ENCODE results near the gene NUDT16L1.

Gene NUDT16L1

DNA sequence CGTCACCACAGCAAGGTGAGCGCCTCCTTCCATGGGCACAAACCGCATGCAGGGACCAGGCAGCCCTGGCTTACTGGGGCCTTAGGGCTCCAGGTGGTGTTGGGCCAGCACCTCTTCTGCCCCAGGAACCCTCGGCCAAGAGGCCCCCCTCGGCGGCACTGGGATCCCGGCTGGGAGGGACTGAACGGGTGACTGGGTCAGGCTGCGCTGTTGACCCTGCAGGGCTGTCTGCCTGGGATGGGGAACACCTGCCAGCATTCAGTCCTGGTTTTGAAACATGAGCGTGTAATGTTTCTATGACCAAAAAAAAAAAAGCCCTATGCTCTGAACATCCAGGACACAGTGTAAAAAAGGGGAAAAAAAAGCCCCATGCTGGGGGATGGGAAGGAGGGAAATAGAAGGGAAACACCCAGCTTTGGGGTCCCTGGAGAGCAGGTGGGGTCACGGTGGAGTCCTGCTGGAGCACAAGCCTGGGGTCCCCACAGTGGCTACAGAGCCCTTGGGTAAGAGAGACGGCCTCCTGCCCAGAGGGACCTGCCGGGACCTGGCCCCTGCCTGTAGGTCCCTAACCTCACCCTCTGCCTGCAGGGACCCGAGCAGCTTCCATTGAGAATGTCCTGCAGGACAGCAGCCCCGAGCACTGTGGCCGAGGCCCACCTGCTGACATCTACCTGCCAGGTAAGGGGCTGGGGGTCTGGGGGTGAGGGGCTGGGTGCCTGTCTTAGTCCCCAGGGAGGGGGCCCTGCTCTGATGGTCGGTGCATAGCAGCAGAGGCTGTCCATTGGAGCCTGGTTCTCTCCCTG is 9.9 kb upstream of the NUDT16L1 start:
- Histone ChIP-seq H3K4me3 (ENCODE audit: control insufficient read depth in 1 of 7, extremely low read depth in 1 of 7, insufficient read depth in 4 of 7, low read depth in 2 of 7, low read length in 6 of 7) (no peak overlapping the region), H3K9me3 (ENCODE audit: control extremely low read depth in 1 of 5, control insufficient read depth in 4 of 5, insufficient read depth in 2 of 5, low read depth in 1 of 5, low read length in 4 of 5) (no peaks in the 10 kb centered on the region), H3K27me3 (replicated peaks in 2 of 5; ENCODE audit: control insufficient read depth in 4 of 5, insufficient read depth in 5 of 5, low read length in 4 of 5) (no peaks in the 10 kb centered on the region), H3K36me3 (ENCODE audit: control insufficient read depth in 4 of 4, insufficient read depth in 4 of 4, low read length in 3 of 4) (peaks cover 5 to 96% (median 67%) of the 10 kb centered on the region in 4 experiments), H3K27ac (ENCODE audit: insufficient read depth in 1 of 2, low read depth in 1 of 2, low read length in 2 of 2, poor library complexity in 1 of 2, severe bottlenecking in 2 of 2) (no peak overlapping the region), H3K4me1 (ENCODE audit: control extremely low read depth in 1 of 4, control insufficient read depth in 4 of 4, insufficient read depth in 4 of 4, low read length in 3 of 4) (peaks cover 0 to 4% (median 0%) of the 10 kb centered on the region in 4 experiments)
- WGBS (ENCODE audit: insufficient coverage), result 96% methylated on average over 13 of the region's 17 CpGs
- CTCF ChIA-PET, result interaction anchor here (0.7 to 2.1 kb wide), 8 partner anchors 13 to 67 kb away, joined by 3 to 10 read pairs (median 4); no protein-coding TSS in a partner anchor
- DNase-seq, result no peak
- POLR2A ChIA-PET, result no interaction called here

DNA sequence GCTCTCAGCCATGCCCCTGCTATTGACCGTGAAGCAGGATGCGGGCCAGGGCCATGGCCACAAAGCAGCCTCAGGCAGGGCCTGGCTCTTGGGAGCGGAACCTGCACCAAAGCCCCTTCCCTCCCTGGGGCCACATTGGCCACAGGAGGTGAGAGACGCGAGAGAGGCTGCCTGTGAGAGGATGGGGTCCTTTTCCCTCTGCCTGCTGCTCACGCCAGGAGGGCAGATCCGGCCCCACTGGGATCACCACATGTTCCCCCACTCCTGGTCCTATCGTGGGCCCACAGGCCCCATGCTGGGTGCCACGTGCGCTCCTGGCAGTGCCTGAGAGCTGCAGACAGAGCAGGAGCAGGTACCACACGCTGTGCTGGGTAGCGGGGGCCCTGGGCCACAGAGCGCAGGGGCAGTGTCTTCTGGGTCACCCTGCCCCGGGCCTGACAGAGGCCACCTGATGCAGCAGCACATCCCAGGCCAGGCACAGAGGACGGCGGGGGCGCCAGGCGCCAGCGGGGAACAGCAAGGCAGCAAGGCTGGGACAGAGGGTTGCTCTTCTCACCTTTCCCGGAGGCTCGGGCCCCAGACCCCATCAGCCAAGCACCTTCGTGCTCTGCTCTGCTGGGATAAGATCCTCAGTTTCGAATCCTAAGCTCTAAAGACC is 9.2 kb upstream of the NUDT16L1 start:
- Histone ChIP-seq H3K4me3 (ENCODE audit: control insufficient read depth in 1 of 7, extremely low read depth in 1 of 7, insufficient read depth in 4 of 7, low read depth in 2 of 7, low read length in 6 of 7) (no peak overlapping the region), H3K9me3 (ENCODE audit: control extremely low read depth in 1 of 5, control insufficient read depth in 4 of 5, insufficient read depth in 2 of 5, low read depth in 1 of 5, low read length in 4 of 5) (no peaks in the 10 kb centered on the region), H3K27ac (ENCODE audit: insufficient read depth in 1 of 2, low read depth in 1 of 2, low read length in 2 of 2, poor library complexity in 1 of 2, severe bottlenecking in 2 of 2) (no peak overlapping the region), H3K36me3 (ENCODE audit: control insufficient read depth in 4 of 4, insufficient read depth in 4 of 4, low read length in 3 of 4) (peaks cover 5 to 96% (median 69%) of the 10 kb centered on the region in 4 experiments), H3K4me1 (ENCODE audit: control extremely low read depth in 1 of 4, control insufficient read depth in 4 of 4, insufficient read depth in 4 of 4, low read length in 3 of 4) (peaks cover 0 to 4% (median 0%) of the 10 kb centered on the region in 4 experiments), H3K27me3 (replicated peaks in 2 of 5; ENCODE audit: control insufficient read depth in 4 of 5, insufficient read depth in 5 of 5, low read length in 4 of 5) (no peaks in the 10 kb centered on the region)
- WGBS (ENCODE audit: insufficient coverage), result over 99% methylated on average over 16 of the region's 23 CpGs
- ChIA-PET CTCF (no interaction called here), POLR2A (no interaction called here)
- DNase-seq, result no peak

DNA sequence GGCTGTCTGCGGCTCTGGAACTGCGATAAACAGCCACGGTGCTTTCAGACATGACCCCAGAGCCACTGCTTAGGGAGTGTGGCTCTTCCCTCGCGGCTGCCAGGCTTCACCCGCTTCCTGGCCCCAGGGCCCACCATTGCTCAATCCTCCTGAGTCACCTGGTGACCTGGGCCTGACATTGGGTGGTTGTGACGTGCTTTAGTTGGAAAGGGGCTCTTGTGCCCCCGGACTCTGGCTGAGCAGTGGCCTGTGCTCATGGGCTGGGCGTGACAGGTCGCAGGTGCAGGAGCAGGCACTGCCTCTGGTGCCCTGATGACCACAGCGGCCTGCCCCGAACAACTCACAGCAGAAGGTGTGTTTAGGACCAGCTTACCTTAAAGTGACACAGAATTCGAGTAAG is 8.6 kb upstream of the NUDT16L1 start:
- no peaks in the 10 kb centered on the region for H3K9me3 ChIP-seq (ENCODE audit: control extremely low read depth in 1 of 5, control insufficient read depth in 4 of 5, insufficient read depth in 2 of 5, low read depth in 1 of 5, low read length in 4 of 5)
- ChIA-PET CTCF (no interaction called here), POLR2A (no interaction called here)
- H3K4me1 ChIP-seq (ENCODE audit: control extremely low read depth in 1 of 4, control insufficient read depth in 4 of 4, insufficient read depth in 4 of 4, low read length in 3 of 4), result peaks cover 0 to 4% (median 0%) of the 10 kb centered on the region in 4 experiments
- no peak overlapping the region for H3K4me3 ChIP-seq (ENCODE audit: control insufficient read depth in 1 of 7, extremely low read depth in 1 of 7, insufficient read depth in 4 of 7, low read depth in 2 of 7, low read length in 6 of 7)
- H3K27me3 ChIP-seq (replicated peaks in 2 of 5; ENCODE audit: control insufficient read depth in 4 of 5, insufficient read depth in 5 of 5, low read length in 4 of 5), result no peaks in the 10 kb centered on the region
- no peak overlapping the region for H3K27ac ChIP-seq (ENCODE audit: insufficient read depth in 1 of 2, low read depth in 1 of 2, low read length in 2 of 2, poor library complexity in 1 of 2, severe bottlenecking in 2 of 2)
- 95% methylated on average over 13 of the region's 13 CpGs for WGBS (ENCODE audit: insufficient coverage)
- no peak for DNase-seq
- H3K36me3 ChIP-seq (ENCODE audit: control insufficient read depth in 4 of 4, insufficient read depth in 4 of 4, low read length in 3 of 4), result peaks cover 5 to 96% (median 70%) of the 10 kb centered on the region in 4 experiments

- H3K36me3 ChIP-seq (ENCODE audit: control insufficient read depth in 4 of 4, insufficient read depth in 4 of 4, low read length in 3 of 4), result peaks cover 5 to 94% (median 67%) of the 10 kb centered on the region in 4 experiments
- H3K4me1 ChIP-seq (ENCODE audit: control extremely low read depth in 1 of 4, control insufficient read depth in 4 of 4, insufficient read depth in 4 of 4, low read length in 3 of 4), result peaks cover 0 to 4% (median 2%) of the 10 kb centered on the region in 4 experiments
- H3K27ac ChIP-seq (ENCODE audit: insufficient read depth in 1 of 2, low read depth in 1 of 2, low read length in 2 of 2, poor library complexity in 1 of 2, severe bottlenecking in 2 of 2), result no peak overlapping the region
- H3K4me3 ChIP-seq (ENCODE audit: control insufficient read depth in 1 of 7, extremely low read depth in 1 of 7, insufficient read depth in 4 of 7, low read depth in 2 of 7, low read length in 6 of 7), result no peak overlapping the region
- ChIA-PET POLR2A (no interaction called here), CTCF (interaction anchor here (1.2 kb wide), 1 partner anchor 62 kb away, joined by 3 read pairs; no protein-coding TSS in a partner anchor)
- no peak for DNase-seq
- H3K27me3 ChIP-seq (replicated peaks in 2 of 5; ENCODE audit: control insufficient read depth in 4 of 5, insufficient read depth in 5 of 5, low read length in 4 of 5), result no peaks in the 10 kb centered on the region
- H3K9me3 ChIP-seq (ENCODE audit: control extremely low read depth in 1 of 5, control insufficient read depth in 4 of 5, insufficient read depth in 2 of 5, low read depth in 1 of 5, low read length in 4 of 5), result no peaks in the 10 kb centered on the region
- WGBS (ENCODE audit: insufficient coverage), result 95% methylated on average over 11 of the region's 13 CpGs
Observed at GRCh38 chr16:4685292-4685691, 8.1 kb upstream of the NUDT16L1 start.

DNA sequence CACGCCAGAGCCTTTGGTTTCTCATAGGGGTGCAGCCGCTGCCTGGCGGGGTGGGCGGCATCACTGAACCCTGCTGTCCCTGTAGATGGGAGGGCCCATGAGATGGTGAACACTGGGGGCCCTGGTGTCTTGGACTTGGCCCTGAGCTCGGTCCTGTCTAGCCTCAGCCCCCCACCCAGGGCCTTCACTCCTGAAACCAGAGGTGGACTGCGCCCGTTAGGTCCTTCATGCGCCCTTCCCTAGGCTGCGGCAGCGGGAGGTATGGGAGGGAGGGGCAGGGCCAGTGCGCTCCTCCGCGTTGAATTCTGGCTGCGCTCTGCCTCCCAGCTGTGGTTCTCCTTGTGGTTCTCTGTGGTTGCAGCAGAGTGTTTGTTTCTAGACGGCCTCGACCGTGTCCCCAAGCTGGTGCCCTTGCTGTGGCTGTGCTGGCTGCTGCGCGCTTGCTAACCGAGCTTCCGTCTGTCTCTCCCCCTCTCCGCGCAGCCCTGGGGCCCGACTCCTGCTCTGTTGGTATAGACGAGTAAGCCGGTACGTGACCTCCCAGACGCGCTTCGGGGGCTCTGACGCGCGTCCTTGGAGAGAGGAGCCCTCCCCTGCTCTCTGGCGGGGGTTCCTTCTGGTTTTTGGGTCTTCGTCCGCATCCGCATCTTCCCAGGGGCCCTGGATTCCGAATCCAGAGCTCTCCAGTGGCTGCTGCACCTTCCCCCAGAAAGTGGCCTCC is 7.4 kb upstream of the NUDT16L1 start:
- no peaks in the 10 kb centered on the region for H3K9me3 ChIP-seq (ENCODE audit: control extremely low read depth in 1 of 5, control insufficient read depth in 4 of 5, insufficient read depth in 2 of 5, low read depth in 1 of 5, low read length in 4 of 5)
- no peaks in the 10 kb centered on the region for H3K27me3 ChIP-seq (replicated peaks in 2 of 5; ENCODE audit: control insufficient read depth in 4 of 5, insufficient read depth in 5 of 5, low read length in 4 of 5)
- 98% methylated on average over 28 of the region's 38 CpGs for WGBS (ENCODE audit: insufficient coverage)
- ChIA-PET POLR2A (interaction anchor here (0.9 kb wide), 1 partner anchor 179 kb away, joined by 3 read pairs; no protein-coding TSS in a partner anchor), CTCF (interaction anchor here (1.2 to 1.8 kb wide), 2 partner anchors 10 to 63 kb away, joined by 3 to 5 read pairs; no protein-coding TSS in a partner anchor)
- peaks cover 5 to 90% (median 64%) of the 10 kb centered on the region in 4 experiments for H3K36me3 ChIP-seq (ENCODE audit: control insufficient read depth in 4 of 4, insufficient read depth in 4 of 4, low read length in 3 of 4)
- no peak for DNase-seq
- H3K4me3 ChIP-seq (ENCODE audit: control insufficient read depth in 1 of 7, extremely low read depth in 1 of 7, insufficient read depth in 4 of 7, low read depth in 2 of 7, low read length in 6 of 7), result no peak overlapping the region
- H3K4me1 ChIP-seq (ENCODE audit: control extremely low read depth in 1 of 4, control insufficient read depth in 4 of 4, insufficient read depth in 4 of 4, low read length in 3 of 4), result peaks cover 0 to 5% (median 2%) of the 10 kb centered on the region in 4 experiments
- no peak overlapping the region for H3K27ac ChIP-seq (ENCODE audit: insufficient read depth in 1 of 2, low read depth in 1 of 2, low read length in 2 of 2, poor library complexity in 1 of 2, severe bottlenecking in 2 of 2)

- no peak overlapping the region for H3K27ac ChIP-seq (ENCODE audit: insufficient read depth in 1 of 2, low read depth in 1 of 2, low read length in 2 of 2, poor library complexity in 1 of 2, severe bottlenecking in 2 of 2)
- no peak overlapping the region for H3K4me3 ChIP-seq (ENCODE audit: control insufficient read depth in 1 of 7, extremely low read depth in 1 of 7, insufficient read depth in 4 of 7, low read depth in 2 of 7, low read length in 6 of 7)
- CTCF ChIA-PET, result interaction anchor here (1.2 to 1.8 kb wide), 2 partner anchors 9 to 63 kb away, joined by 3 to 5 read pairs; no protein-coding TSS in a partner anchor
- no peaks in the 10 kb centered on the region for H3K27me3 ChIP-seq (replicated peaks in 2 of 5; ENCODE audit: control insufficient read depth in 4 of 5, insufficient read depth in 5 of 5, low read length in 4 of 5)
- 97% methylated on average over 25 of the region's 27 CpGs for WGBS (ENCODE audit: insufficient coverage)
- H3K9me3 ChIP-seq (ENCODE audit: control extremely low read depth in 1 of 5, control insufficient read depth in 4 of 5, insufficient read depth in 2 of 5, low read depth in 1 of 5, low read length in 4 of 5), result no peaks in the 10 kb centered on the region
- H3K36me3 ChIP-seq (ENCODE audit: control insufficient read depth in 4 of 4, insufficient read depth in 4 of 4, low read length in 3 of 4), result peaks cover 5 to 83% (median 57%) of the 10 kb centered on the region in 4 experiments
- POLR2A ChIA-PET, result interaction anchor here (0.9 kb wide), 1 partner anchor 180 kb away, joined by 3 read pairs; no protein-coding TSS in a partner anchor
- H3K4me1 ChIP-seq (ENCODE audit: control extremely low read depth in 1 of 4, control insufficient read depth in 4 of 4, insufficient read depth in 4 of 4, low read length in 3 of 4), result peaks cover 0 to 5% (median 2%) of the 10 kb centered on the region in 4 experiments
- DNase-seq, result no peak
Observed at GRCh38 chr16:4686497-4687210, 6.7 kb upstream of the NUDT16L1 start.
